ENCODE measurements around the gene BNIPL.

The BNIPL gene

DNA sequence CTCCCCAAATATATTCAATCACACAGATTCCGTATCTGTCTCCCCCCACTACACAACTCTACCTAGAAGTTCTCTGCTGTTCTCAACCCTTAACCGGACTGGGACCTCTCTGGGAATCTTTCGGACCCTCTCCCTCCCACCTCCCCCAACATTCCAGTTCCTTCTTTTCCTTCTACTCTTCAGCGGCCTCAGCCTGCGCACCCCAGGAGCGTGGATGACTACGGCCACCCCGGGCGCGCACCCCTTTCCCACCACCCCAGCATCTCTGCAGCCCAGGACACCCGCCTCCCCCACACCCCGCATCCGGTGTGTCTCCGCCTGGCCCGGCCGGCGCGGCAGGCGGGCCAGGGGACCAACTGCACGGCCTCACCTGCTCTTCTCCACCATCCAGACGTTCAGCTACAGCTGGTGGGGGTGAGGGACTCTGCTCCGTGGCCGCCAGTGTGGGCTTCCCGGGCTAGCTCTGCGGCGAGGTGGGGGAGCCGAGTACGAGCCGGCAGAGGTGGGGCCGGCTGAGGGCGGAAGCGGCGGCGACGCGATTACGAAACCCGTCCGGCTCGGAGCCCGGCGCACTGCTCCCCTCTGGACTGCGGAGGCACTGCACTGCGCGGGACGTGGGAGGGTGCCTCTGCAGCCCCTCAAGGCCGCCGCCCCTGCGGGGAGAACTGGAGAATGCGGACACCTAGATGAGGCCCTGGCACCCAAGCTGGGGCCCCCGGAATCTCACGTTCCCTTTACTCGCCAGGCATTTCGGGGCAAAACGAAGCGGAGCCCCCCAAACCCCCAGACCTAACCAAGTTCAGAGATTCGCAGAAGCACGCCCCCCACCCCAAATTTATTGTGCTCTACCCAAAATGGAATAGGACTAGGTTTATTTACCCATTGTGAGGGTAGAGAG is 23.0 kb downstream of the BNIPL start, which contains the start of gene CDC42SE1:
Gene CDC42SE1, minus strand, starts transcription at position 514 of the 898 bp plus-strand sequence. CDS start 3,892 bp downstream, outside the sequence.
- DNase-seq = peak; percentile 74 to 96 (median 83)

DNA sequence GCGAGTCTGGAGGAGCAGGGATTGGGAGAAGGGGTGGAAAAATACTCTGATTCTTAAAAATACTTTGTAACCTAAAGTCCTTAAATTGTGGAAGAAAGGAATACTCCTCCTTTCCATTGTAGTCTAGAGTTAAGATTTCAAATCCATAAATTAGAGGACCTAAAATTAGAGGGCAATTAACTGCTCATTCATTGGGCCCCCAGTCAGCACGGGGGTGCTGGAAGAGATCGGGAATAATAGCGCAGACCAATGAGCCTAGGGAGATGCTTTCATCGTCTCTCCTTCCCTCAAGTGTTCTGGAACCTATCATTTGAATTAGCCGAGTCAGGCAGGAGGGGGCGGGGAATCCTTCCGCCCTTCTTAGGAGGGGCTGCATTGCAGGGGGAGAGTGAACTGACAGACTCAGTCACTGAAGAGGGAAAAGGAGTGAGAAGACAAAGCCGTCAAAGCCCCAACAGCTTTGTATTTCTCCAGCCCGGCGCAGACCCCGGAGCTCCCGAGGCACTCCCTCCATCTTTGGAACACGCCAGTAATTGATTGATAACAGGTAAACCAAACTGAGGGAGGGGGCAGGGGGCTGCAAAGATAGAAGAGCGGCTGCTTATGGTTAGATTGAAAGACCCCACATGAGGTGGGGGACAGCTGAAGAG is 23.7 kb downstream of the BNIPL start, which contains the start of gene MLLT11:
Gene MLLT11, plus strand, starts transcription at position 391 of the 650 bp plus-strand sequence. CDS start 6,828 bp downstream, outside the sequence.
- DNase-seq = peak; percentile 69 to 94 (median 88)

DNA sequence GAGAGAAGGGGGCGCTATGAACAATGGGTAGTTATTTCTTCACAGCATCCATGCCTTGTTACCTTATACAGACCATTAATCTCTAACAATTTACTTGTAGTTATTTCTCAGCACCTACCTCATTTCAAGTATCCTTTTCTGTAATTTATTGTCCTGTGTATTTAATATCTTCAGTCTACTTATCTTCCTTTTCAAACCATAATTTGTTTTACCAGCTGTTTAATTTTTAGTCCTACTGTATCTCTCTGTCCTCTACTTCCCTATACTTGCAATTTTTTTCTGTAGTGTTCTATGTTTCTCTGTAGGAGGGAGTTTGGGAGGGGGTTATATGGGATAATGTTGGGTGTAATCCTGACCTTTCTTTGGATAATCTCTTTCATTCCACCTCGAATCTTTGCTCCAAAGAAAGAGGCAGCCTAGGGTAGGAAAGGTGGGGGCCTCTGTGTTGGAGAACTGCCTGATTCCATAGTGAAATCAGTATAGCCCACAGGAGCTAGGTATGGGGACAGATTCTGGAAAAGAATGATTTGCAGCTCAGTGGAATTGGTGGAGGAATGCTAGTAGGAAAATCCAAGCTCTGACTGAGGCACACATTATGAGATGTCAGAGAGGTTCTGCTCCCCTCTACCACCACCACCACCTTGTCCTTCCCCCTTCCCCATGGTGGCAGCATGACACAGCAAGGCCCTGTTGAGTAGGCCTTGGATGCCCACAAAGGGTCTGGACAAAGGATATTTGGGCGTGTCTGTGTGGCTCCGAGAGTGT is 24.5 kb downstream of the BNIPL start:
- peak in 2 of 3 experiments; percentile 62 to 67 for DNase-seq

DNA sequence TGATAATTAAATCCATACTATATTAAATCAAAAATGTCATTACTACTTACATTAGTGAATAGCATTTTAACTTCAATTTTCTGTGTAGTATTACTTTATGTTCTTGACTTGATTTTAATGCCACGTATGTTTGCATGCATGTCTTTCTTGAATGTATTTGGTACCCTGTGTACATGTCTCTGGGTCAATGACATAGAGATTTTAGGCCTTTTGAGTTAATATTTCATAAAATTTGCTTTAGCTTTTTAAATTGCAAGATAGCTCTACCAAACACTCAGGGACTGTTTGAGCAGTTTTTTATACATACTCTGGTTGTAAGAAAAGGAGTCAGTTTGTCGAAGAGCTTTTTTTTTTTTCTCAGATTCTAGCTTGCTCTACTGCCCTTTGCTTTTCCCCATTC is 25.3 kb downstream of the BNIPL start:
- DNase-seq = no peak

DNA sequence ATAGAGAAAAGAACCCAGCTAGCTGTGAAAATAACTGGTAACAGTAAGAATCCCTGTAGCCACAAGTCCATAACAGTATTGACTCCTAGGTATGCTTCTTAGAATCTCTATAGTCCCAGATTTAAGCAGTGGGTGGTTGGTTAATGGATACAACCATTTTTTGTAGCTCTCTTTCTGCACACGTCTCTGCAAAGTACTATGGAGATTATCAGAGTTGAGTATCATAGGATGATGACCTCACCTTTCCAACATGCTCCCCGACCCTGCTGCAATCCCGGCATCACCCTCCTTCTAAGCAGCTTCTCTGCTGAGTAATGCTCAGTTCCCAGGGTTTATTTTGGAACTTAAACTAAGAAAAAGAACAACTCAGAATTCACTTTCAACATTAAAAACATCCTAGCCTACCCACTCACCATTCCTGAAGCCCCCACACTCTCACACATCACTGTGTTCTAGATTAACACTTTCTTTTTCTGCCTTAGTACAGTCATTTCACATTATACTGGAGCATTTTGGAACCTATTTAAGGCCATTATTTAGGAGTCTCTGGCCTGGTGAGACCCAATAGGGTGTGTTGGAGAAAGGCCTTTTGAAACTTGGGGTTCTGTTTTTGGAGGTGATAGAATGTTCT is 26.5 kb downstream of the BNIPL start:
- DNase-seq = no peak

DNA sequence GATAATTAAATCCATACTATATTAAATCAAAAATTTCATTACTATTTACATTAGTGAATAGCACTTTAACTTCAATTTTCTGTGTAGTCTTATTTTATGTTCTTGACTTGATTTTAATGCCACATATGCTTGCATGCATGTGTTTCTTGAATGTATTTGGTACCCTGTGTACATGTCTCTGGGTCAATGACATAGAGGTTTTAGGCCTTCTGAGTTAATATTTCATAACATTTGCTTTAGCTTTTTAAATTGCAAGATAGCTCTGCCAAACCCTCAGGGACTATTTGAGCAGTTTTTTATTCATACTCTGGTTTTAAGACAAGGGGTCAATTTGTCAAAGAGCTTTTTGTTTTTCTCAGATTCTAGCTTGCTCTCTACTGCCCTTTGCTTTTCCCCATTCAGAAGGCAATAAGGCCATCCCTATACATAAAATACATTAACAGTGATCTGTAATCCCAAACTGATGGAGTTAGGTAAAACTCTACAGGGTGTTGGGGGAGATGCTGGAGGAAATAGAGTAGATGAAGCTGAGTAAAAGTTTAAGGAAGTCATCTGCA is 28.8 kb downstream of the BNIPL start:
- no peak for DNase-seq

DNA sequence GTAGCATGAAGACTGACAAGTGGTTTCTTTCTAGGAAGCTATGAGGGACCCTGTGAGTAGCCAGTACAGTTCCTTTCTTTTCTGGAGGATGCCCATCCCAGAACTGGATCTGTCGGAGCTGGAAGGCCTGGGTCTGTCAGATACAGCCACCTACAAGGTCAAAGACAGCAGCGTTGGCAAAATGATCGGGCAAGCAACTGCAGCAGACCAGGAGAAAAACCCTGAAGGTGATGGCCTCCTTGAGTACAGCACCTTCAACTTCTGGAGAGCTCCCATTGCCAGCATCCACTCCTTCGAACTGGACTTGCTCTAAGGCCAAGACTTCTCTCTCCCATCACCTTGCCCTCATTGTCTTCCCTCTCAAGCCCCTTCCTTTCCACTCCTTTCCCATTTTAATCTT is 30.8 kb downstream of the BNIPL start:
- DNase-seq = no peak

DNA sequence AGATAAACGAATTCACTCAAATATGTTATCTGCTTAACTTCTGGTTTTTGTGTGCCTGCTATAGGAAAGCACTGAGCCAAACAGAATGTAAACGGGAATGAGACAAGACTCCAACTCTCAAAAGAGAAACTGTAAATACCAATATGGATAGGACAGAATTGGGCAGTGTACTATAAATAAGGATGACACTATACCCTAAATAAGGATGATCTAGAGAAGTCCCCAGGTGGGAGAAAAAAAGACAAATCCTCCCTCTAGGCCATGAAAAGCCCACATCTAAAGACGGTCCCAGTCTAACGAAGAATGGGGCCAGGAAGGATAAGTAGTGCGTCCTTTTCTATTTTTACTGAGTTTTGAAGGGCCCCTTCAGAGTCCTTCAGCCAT is 32.7 kb downstream of the BNIPL start:
- peak in 1 of 3 experiments; percentile 97 for DNase-seq

DNA sequence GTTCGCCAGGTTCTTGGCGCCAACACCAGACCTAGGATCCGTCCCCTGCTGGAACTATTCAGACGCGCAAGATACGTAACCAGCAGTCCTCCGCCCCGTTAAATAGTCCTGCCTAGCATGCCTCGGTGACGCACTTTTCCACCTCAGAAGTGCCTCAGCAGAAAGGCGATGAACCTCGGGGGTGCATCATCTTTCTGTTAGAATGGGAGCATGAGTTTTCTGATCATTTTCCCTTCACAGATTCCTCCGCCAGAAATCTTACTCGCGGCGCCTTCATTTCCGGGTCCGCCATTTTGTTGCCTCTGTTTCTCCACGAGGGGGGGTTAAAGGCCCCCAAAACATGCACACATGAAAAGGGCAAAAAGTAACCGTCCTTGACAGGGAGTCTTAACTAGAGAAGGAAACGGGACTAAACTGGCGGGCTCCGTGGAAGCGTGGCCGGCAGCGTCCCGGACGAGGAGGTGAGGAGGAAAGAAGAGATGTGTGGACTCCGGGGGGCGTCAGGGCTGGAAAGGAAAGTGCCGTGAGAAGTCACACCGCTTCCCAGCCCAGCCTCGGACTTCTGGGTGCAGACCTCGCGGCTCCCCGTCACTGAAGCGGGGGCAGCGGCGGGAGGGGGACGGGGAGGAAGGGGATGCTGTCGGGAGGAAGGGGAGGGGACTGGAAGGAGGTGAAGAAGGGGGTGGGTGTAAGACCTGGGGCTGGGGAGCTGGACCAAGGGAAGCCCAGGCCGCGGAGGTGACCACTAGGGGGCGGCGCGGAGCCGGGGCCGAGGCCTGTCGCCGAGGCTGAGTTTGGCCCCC is 34.3 kb downstream of the BNIPL start, which contains the start of gene GABPB2:
Gene GABPB2, plus strand, starts transcription at position 288 of the 803 bp plus-strand sequence. CDS start 17,429 bp downstream, outside the sequence.
- peak in 1 of 3 experiments; percentile 96 for DNase-seq

DNA sequence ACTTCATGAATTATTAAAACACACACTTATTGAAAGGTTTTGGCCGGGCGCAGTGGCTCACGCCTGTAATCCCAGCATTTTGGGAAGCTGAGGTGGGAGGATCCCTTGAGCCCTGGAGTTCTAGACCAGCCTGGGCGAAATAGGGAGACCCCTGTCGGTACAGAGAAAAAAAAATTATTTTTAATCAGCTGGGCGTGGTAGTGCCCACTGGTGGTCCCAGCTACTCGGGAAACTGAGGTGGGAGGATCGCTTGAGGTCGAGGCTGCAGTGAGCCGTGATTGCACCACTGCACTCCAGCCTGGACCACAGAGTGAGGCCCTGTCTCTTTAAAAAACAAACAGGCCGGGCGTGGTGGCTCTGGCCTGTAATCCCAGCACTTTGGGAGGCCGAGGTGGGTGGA is 35.8 kb downstream of the BNIPL start:
- no peak for DNase-seq

DNA sequence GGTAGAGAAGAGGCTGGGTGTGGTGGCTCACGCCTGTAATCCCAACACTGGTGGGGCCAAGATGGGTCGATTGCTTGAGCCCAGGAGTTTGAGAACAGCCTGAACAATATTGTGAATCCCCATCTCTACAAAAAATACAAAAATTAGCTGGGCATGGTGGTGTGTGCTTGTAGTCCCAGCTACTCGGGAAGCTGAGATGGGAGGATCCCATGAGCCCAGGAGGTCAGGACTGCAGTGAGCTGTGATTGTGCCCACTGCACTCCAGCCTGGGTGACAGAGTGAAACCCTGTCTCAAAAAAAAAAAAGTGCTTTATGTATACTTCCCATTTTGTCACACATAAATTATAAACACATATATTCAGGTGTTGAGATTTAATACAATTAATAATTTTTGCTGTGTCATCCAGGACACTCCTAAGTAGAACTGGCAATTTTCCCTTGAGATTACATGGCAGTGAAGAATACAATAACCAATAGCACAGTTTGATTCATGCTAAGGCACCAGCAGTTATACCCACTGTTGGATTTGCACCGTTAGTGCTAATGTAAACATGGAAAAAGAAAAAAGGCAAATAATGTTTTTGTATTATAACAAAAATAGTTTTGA is 49.7 kb downstream of the BNIPL start:
- no peak for DNase-seq

Data from NCI-H1417 (cell line).